Measurements from ENCODE around the gene GLI3.

DNA sequence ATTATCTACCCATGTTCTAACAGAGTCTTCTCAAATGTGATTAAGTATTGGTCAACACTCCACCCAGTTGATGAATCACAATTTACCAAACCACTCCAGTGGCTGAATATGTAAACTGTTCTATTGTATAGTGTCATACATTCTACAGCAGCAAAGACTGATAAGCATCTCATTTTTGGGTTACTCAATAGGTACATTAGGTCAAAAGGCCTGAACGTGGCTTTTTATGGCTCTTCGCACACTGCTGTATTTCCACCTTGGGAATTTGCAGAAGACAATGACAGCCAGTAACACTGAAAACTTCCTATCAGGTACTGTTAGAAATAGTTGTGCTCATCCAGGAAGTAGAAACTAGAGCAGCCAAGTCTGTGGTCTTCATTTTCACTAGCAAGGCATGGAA, 166.9 kb downstream of the GLI3 start:
- TF ChIP-seq, protein P1, sequence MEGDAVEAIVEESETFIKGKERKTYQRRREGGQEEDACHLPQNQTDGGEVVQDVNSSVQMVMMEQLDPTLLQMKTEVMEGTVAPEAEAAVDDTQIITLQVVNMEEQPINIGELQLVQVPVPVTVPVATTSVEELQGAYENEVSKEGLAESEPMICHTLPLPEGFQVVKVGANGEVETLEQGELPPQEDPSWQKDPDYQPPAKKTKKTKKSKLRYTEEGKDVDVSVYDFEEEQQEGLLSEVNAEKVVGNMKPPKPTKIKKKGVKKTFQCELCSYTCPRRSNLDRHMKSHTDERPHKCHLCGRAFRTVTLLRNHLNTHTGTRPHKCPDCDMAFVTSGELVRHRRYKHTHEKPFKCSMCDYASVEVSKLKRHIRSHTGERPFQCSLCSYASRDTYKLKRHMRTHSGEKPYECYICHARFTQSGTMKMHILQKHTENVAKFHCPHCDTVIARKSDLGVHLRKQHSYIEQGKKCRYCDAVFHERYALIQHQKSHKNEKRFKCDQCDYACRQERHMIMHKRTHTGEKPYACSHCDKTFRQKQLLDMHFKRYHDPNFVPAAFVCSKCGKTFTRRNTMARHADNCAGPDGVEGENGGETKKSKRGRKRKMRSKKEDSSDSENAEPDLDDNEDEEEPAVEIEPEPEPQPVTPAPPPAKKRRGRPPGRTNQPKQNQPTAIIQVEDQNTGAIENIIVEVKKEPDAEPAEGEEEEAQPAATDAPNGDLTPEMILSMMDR (IDR thresholded peaks at IDR 0.05): no peak
- TF ChIP-seq EZH2 (IDR thresholded peaks at IDR 0.05): no peak
- TF ChIP-seq EZH2phosphoT487 (IDR thresholded peaks at IDR 0.05): no peak

Data from neural progenitor cell (in vitro differentiated cells).